Sigmoid colon (tissue), 7 donors: ENCODE data around the gene RNF39. TPM values are rescaled to one million over a fixed set of nuclear protein-coding genes. Genes with fewer than 3 reads are reported as not detected.
A peak's percentile ranks its signal among the peaks of the same experiment; 100 is the strongest.

Source experiments
- DNase-seq: peaks from one replicate; pipeline ENCODE4 v3.0.0-alpha.2; 2019
- H3K27ac ChIP-seq, 4 donors: fragments of 200-600 bp; sonication (generic); one replicate each; pipeline ENCODE4 v1.5.1; 2016 to 2019; ENCODE audit warnings: mild to moderate bottlenecking in 1 of 4
- H3K27me3 ChIP-seq, 3 donors: fragments of 200-600 bp; sonication (generic); one replicate each; pipeline ENCODE4 v1.5.1; 2019; ENCODE audit warnings: mild to moderate bottlenecking in 1 of 3
- H3K36me3 ChIP-seq, 4 donors: fragments of 200-600 bp; sonication (generic); one replicate each; pipeline ENCODE4 v1.5.1; 2016 to 2019
- H3K4me1 ChIP-seq, 4 donors: fragments of 200-600 bp; sonication (generic); one replicate each; pipeline ENCODE4 v1.5.1; 2017 to 2019
- H3K4me3 ChIP-seq, 4 donors: fragments of 200-600 bp; sonication (generic); one replicate each; pipeline ENCODE4 v1.5.1; 2017 to 2019; ENCODE audit warnings: mild to moderate bottlenecking in 2 of 4, moderate library complexity in 1 of 4
- H3K9me3 ChIP-seq, 4 donors: fragments of 200-600 bp in 3 of 4; sonication (generic) in 3 of 4; one replicate each; pipeline versions ENCODE4 v1.5.1 to v1.6.1; 2013 to 2019
- EP300 ChIP-seq, 4 donors: sonication (generic); formaldehyde crosslinking; IDR thresholded peaks; one replicate each; pipeline ENCODE4 v1.6.1; 2017; ENCODE audit warnings: antibody characterized with exemption in 4 of 4
- POLR2A ChIP-seq, 2 donors: fragments of 450-650 bp; IDR thresholded peaks; one replicate each; pipeline ENCODE4 v1.6.1; 2016; ENCODE audit warnings: antibody characterized with exemption in 2 of 2, mild to moderate bottlenecking in 2 of 2, moderate library complexity in 2 of 2
- POLR2AphosphoS5 ChIP-seq, 4 donors: sonication (generic); formaldehyde crosslinking; IDR thresholded peaks; one replicate each; pipeline ENCODE4 v1.6.1; 2017; ENCODE audit warnings: antibody characterized with exemption in 4 of 4
- WGBS, 2 donors: extraction: QIAGEN DNeasy Blood & Tissue Kit; methylation state at CpG; one replicate each; pipeline ENCODE4 v1.1.7; 2013; 5-methylcytosine and 5-hydroxymethylcytosine counted together
- intact Hi-C: fragments of 100-400 bp; cut with DNase I; formaldehyde crosslinking; loops from one replicate; pipeline ENCODE4 v1.15.1; 2023
- polyA plus RNA-seq, 3 donors: library from polyadenylated mRNA; stranded (reverse); fragments of 200-250 nt; gene quantifications; one replicate each; pipeline ENCODE4 v1.2.3, GENCODE V29; 2013
- total RNA-seq, 4 donors: library from RNA; depleted of rRNA; stranded (reverse); fragments of >200 nt; gene quantifications; one replicate each; pipeline ENCODE4 v1.1.0, GENCODE V29; 2016
- TF ChIP-seq, protein P1 (sequence below), 4 experiments: fragments of 450-650 bp in 3 of 4; fragments of 200-600 bp in 1 of 4; IDR thresholded peaks; one replicate each; pipeline ENCODE4 v1.5.1; 2016 to 2019; ENCODE audit warnings: antibody characterized with exemption in 4 of 4, mild to moderate bottlenecking in 3 of 4, moderate library complexity in 2 of 4
- donor health status: healthy with polysubstance abuse.
- donor health status: Bipolar disorder and iron deficiency.
- donor health status: healthy.

Gene RNF39
- total and polyA plus RNA-seq, 7 donors = 0.44 to 2.3 (median 0.60) TPM; not detected in 4

DNA sequence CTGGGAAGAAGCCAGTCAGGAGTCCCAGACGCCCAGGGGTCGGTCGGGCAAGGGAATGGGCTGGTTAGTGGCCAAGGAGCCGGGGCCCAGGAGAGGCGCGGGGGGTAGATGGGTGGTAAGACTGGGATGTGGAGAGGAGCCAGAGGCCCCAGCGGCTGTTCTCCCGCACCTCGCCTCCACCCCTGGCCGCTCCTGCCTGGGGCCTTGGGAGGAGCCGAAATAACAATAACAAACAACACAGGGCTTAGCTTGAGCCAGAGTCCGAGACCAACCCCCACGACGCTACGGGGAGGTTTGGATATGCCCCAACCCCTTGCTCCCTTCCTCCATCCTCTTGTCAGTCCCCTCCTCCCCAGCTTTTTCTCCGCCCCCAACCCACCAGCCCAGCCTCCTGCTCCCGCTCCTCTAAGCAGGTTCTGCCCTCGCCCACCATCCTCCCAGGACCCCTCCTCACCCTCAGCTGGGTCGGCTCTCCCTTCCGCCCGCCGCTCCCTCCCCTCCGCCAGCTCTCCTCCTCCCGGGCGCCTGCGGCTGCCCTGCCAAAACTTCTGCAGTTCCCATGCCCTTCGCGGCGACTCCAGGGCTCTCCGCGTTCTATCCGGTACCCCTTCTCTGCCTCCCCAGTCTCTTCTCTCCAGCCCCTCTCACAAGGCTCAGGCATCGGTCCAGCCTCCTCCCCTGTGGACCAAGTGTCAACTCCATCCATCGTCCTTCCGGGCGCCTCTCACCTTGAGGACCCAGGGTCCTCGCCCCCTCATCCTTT lies 1.1 kb downstream of the RNF39 start:
- WGBS, 2 donors = 3 to 8% methylated on average over 37 of the region's 37 CpGs
- no peak for DNase-seq
- H3K9me3 ChIP-seq = no peaks in the 10 kb centered on the region
- peaks cover 26 to 92% (median 72%) of the 10 kb centered on the region in 3 donors for H3K27me3 ChIP-seq
- intact Hi-C loops = no loop called here
- peaks cover 0 to 11% (median 4%) of the 10 kb centered on the region in 4 donors for H3K36me3 ChIP-seq
- H3K4me3 ChIP-seq = peak overlapping the region in 2 of 4 donors; percentile 7 to 11
- H3K4me1 ChIP-seq = peaks cover 0 to 32% (median 28%) of the 10 kb centered on the region in 4 donors
- no peak overlapping the region for H3K27ac ChIP-seq
- TF ChIP-seq, protein P1, sequence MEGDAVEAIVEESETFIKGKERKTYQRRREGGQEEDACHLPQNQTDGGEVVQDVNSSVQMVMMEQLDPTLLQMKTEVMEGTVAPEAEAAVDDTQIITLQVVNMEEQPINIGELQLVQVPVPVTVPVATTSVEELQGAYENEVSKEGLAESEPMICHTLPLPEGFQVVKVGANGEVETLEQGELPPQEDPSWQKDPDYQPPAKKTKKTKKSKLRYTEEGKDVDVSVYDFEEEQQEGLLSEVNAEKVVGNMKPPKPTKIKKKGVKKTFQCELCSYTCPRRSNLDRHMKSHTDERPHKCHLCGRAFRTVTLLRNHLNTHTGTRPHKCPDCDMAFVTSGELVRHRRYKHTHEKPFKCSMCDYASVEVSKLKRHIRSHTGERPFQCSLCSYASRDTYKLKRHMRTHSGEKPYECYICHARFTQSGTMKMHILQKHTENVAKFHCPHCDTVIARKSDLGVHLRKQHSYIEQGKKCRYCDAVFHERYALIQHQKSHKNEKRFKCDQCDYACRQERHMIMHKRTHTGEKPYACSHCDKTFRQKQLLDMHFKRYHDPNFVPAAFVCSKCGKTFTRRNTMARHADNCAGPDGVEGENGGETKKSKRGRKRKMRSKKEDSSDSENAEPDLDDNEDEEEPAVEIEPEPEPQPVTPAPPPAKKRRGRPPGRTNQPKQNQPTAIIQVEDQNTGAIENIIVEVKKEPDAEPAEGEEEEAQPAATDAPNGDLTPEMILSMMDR (IDR thresholded peaks at IDR 0.05) = no peak
- no peak for TF ChIP-seq POLR2AphosphoS5 (IDR thresholded peaks at IDR 0.05)
- no peak for TF ChIP-seq POLR2A (IDR thresholded peaks at IDR 0.05)
- TF ChIP-seq EP300 (IDR thresholded peaks at IDR 0.05) = no peak

- Histone ChIP-seq H3K27me3 (peaks cover 26 to 94% (median 72%) of the 10 kb centered on the region in 3 donors), H3K4me1 (peaks cover 0 to 32% (median 28%) of the 10 kb centered on the region in 4 donors), H3K4me3 (no peak overlapping the region), H3K36me3 (peaks cover 5 to 19% (median 13%) of the 10 kb centered on the region in 4 donors), H3K9me3 (no peaks in the 10 kb centered on the region), H3K27ac (no peak overlapping the region)
- intact Hi-C loops = no loop called here
- no peak for DNase-seq
- WGBS, 2 donors = 20 to 57% methylated on average over 7 of the region's 7 CpGs
- TF ChIP-seq, protein P1 (IDR thresholded peaks at IDR 0.05) = no peak
- no peak for TF ChIP-seq EP300 (IDR thresholded peaks at IDR 0.05)
- no peak for TF ChIP-seq POLR2AphosphoS5 (IDR thresholded peaks at IDR 0.05)
- no peak for TF ChIP-seq POLR2A (IDR thresholded peaks at IDR 0.05)
Observed at GRCh38 chr6:30073489-30074235, 1.9 kb downstream of the RNF39 start.

DNA sequence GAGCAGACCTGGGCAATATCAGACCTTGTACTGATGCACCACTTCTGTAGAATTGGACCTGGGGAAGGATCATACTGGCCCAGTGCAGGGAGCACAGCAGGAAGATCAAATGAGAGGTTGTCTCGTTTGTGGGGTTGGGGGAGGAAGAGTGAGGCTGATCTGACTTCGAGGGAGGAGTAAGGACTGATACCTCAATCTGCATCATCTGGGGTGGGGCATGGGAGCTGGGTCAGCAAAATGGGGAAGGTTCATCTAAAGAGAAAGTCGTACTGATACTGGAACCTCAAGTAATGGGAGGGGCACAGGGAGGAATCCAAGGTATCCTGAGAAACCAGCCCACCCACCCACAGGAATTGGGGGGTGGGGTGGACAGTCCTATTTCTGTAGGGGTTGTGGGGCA lies 3.7 kb downstream of the RNF39 start:
- Histone ChIP-seq H3K9me3 (no peaks in the 10 kb centered on the region), H3K4me3 (peak overlapping the region in 1 of 4 donors; percentile 11), H3K27me3 (peaks cover 26 to 77% (median 66%) of the 10 kb centered on the region in 3 donors), H3K4me1 (peaks cover 0 to 44% (median 39%) of the 10 kb centered on the region in 4 donors), H3K36me3 (peaks cover 5 to 21% (median 13%) of the 10 kb centered on the region in 4 donors), H3K27ac (no peak overlapping the region)
- intact Hi-C loops = no loop called here
- WGBS, 2 donors = 54 to 55% methylated on average over 3 of the region's 3 CpGs
- TF ChIP-seq POLR2AphosphoS5 (IDR thresholded peaks at IDR 0.05) (no peak), EP300 (IDR thresholded peaks at IDR 0.05) (no peak), POLR2A (IDR thresholded peaks at IDR 0.05) (no peak)
- TF ChIP-seq, protein P1 (IDR thresholded peaks at IDR 0.05) = no peak
- DNase-seq = no peak

GRCh38 chr6:30071081-30071818 lies 4.3 kb downstream of the RNF39 start:
- intact Hi-C loops = no loop called here
- no peaks in the 10 kb centered on the region for H3K9me3 ChIP-seq
- TF ChIP-seq POLR2A (IDR thresholded peaks at IDR 0.05) (no peak), POLR2AphosphoS5 (IDR thresholded peaks at IDR 0.05) (no peak)
- TF ChIP-seq, protein P1 (IDR thresholded peaks at IDR 0.05) = no peak
- H3K4me1 ChIP-seq = peaks cover 0 to 46% (median 41%) of the 10 kb centered on the region in 4 donors
- peaks cover 5 to 21% (median 13%) of the 10 kb centered on the region in 4 donors for H3K36me3 ChIP-seq
- no peak overlapping the region for H3K27ac ChIP-seq
- WGBS, 2 donors = 40 to 71% methylated on average over 68 of the region's 68 CpGs
- DNase-seq = no peak
- peak overlapping the region in 2 of 4 donors; percentile 11 to 18 for H3K4me3 ChIP-seq
- H3K27me3 ChIP-seq = peaks cover 26 to 71% (median 60%) of the 10 kb centered on the region in 3 donors
